Stimulated activated CD8-positive, alpha-beta memory T cell treated with anti-CD3 and anti-CD28 coated beads, Interleukin-4, amount 100 ng/mL, for 24 hours (primary cell): Measurements from ENCODE around the gene HOXC4.

ENCODE experiments used
- DNase-seq: peaks from one replicate; pipeline ENCODE4 v3.0.0-alpha.2; 2020; ENCODE audit warnings: low read depth

HOXC4 gene

GRCh38 chr12:54016051-54016450 lies 37.6 kb upstream of the HOXC4 start:
- DNase-seq = no peak

- DNase-seq = no peak
Measured at GRCh38 chr12:54016478-54016964, 37.1 kb upstream of the HOXC4 start.

- no peak for DNase-seq
Measured at GRCh38 chr12:54017027-54017788, 36.4 kb upstream of the HOXC4 start.

DNA sequence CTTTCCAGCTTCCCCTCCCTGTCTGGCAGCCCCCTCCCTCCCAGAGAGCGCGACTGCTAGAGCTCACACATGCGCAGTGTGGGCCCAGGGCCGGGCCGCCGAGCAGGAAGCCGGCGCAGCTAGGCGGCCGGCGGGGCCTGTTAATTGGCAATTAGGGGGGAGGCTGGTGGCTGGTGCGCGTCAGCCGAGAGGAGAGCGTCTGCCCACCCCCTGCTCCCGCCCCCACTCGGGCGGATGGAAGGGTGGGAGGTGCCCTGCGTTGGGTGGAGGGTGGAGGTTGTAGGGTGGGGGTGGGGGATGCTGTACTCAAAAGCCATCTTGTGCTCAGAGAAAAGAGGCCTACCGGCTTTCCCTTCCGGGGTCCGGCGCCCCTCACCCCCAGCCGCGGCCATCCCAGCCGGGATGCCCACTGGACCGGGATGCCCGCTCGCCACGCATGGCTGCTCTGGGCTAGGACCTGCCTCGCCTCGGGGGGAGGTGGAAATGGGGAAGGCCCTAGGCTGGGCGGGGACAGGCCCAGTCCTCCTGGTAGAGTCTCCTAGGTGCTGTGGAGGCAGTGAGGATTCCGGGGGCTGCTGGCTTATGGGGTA lies 35.7 kb upstream of the HOXC4 start:
- DNase-seq = peak; percentile 64

DNA sequence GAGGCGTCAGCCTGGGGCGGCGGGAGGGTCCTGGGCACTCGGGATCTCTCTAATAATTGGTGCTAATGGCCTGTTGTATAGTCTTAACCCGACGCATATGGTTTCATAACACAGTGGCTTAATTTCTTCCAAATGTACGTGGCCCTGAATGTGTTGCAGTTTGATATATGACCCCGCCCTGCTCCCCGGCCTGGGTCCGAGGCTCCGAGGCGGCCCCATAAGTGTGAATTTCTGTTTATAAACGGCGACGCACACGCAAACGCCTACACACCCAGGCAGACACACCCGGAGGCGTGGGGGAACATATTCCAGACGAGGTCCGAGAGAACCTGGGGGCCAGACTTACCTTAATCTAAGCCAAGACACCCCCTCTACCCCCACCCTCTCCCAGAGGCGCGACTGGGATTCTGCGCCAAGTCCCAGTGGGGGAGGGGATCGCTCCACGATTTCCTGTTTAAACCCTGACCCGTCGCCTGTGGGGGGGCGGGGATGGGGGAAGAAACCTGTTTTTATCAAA lies 35.1 kb upstream of the HOXC4 start:
- no peak for DNase-seq

DNA sequence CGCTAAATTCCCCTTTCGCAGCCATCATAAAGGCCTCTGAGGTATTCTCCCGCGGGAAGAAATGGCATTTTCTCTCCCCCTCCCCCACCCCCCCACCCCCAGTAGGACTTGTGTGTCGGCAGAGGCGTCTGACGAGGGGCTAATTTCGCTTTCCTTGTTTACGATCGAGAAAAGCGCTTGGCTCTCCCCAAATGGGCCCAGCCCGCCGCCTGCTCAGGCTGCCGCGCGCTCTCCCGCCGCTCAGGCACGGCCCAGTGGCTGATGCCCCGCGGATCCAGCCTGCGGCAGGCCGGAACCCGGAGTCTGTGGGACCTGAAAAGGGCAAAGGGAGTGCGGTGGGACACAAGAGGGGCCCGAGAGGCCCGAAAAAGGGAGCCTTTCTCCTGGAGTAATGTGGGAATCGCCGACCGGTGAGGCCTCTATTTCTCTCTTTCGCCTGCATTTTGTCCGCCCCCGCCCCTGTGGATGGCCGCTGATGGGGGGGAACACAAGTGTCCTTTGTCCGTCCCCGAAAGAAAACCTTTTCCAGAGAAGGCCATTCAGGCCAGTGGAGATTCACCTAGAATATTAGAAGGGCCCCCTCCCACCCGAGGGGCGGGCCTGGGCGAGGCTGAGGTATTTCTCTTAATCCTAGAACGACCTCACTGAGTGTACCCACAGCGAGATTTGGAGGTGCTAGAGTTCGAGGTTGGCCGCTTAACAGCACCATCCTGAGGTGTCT lies 34.4 kb upstream of the HOXC4 start:
- no peak for DNase-seq

DNA sequence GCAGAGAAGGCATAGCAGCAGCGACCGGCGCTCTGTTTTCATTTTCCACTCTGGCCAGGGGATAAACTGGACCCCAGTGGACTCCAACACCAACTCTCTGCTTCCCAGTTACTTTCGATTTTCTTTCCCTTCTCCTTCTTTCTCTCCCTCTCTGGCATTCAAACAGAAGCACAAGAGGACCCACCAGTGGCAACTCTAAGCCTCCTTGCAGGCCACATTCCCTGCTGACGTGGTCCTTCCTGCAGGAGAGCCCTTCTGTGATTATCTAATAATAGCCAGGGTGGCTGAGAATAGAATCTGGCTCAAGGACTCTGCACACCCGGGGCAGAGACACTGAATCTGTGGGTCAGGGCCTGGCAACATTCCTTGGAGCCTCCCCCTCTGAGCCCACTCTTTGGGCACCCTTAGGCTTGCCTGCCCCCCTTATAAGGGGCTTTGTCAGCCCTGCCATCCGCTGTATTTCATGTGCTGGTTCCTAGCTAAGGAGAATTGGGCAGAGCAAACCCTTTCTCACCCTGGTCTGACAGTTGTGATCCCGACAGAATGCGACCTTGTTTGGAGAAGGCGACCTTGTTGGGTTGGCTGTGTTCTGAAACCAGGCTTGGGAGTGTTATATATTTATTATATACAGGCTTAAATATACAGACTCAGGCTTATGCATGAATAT lies 33.6 kb upstream of the HOXC4 start:
- no peak for DNase-seq

GRCh38 chr12:54020591-54021405 lies 32.8 kb upstream of the HOXC4 start:
- no peak for DNase-seq

GRCh38 chr12:54021432-54022013 lies 32.1 kb upstream of the HOXC4 start:
- no peak for DNase-seq

- no peak for DNase-seq
Measured at GRCh38 chr12:54022960-54023884, 30.4 kb upstream of the HOXC4 start.

GRCh38 chr12:54024127-54024526 lies 29.5 kb upstream of the HOXC4 start:
- DNase-seq = no peak

GRCh38 chr12:54024581-54025305 lies 28.9 kb upstream of the HOXC4 start:
- no peak for DNase-seq

DNA sequence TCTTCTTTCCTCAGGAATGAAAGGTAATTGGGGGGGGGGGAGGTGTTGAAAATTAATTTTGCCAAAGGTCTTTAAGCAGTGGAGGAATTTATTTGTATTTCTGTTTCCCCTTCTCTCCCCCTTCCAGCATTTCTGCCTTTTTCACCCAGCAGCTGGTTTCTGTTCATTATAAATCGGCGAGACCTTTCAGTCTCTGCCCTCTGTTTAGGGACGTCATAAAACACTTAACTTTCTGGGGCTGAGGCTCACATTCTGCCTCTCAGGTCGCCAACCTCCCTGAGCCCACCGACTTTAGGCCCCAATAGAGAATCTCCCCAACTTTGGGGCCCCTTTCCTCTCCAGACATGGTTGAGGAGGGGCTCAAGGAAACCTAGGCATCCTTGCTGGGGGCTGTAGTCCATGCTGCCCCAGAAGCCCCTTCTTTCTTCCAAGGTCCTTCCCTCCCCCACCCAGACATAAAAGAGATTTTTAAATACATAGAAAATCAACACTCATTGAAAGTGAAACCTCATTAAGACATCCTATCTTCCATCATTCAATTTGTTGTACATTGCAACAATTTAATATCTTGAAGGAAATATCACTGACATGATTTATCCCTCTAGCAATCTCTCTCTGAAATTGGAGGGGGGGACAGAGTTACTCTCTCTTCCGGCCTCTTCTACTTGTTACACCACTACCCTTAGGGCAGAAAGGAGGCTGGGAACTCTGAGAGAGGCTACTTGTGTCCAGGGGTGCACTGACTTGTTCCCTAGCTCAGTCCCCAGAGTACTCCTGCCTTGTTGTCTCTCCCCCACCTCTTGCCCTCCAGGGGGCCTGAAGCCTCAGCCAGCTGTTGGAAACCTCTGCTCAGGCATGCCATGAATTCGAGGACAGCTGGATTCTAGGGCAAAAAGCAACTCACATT lies 27.9 kb upstream of the HOXC4 start:
- no peak for DNase-seq

DNA sequence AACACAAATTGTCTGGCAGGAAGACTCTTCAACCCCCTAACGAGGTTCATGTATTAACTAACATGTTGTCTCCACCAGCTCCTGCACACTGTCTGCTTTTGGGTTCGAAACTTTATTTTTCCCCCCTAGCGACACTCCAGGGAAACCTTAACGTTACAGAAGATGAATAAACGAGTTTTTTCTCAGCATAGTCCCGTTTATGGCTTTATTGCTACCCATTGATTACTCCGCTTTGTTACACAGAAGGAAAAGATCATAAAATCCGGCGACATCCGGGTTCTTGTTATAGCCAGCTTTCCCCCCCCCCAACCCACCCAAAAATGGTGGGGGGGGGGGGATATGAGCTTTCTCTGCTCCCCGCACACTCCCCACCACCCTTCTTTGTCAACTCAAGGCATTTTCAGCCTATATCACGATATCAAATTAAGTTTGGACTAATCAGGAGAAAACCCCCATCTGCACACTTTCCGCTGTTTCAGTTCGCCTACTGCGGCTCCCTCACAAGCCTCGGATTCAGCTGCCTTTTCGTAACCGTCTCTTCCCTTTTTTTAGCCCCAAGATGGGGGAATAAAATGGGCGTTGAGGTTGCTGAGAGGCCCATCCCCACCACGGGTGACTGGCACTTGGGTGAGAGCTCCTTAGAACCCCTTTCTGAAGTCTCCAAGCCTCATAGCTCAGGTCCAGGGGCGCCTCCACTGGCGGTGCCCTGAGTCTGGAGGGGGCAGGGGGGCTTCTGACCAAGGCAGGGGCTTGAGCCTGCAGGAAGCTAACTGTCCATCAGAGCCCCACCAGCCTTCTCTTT lies 26.8 kb upstream of the HOXC4 start:
- DNase-seq = no peak

DNA sequence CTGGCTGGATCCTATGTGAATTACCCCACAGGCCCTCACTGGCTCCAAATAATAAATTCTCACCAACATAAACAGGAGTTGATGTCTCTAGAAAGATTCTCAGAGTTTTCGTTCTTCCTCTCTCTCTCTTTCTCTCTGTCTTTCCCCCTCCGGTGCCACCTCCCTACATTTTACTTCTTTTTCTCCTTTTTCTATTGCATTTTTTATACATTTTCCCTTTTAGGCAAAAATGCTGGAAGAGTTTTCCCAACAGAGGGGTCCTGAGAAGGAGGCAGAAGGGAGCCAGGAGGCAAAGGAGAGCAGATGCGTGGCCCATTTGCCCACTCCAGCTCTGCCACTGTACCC lies 26.2 kb upstream of the HOXC4 start:
- DNase-seq = no peak

GRCh38 chr12:54028314-54029201 lies 25.1 kb upstream of the HOXC4 start, which contains the start of gene HOXC6:
Gene HOXC6 (plus strand): TSS chr12:54028440. CDS start chr12:54028522, 82 bp downstream.
- DNase-seq = no peak
